Liver (tissue), 9 donors: ENCODE results near the gene ASAP2. TPM values are rescaled to one million over a fixed set of nuclear protein-coding genes. Genes with fewer than 3 reads are reported as not detected.

Source experiments
- DNase-seq: peaks from one replicate; pipeline ENCODE4 v3.0.0-alpha.2; 2017; ENCODE audit warnings: low spot score
- H3K27ac ChIP-seq, 2 donors: one replicate each; pipeline ENCODE4 v1.7.0; 2013; ENCODE audit warnings: inconsistent platforms in 2 of 2, low read length in 2 of 2, control low read depth in 1 of 2, low read depth in 1 of 2, mild to moderate bottlenecking in 1 of 2
- H3K27me3 ChIP-seq, 4 donors: one replicate each; pipeline versions ENCODE4 v1.6.1 to v1.7.0; 2013; ENCODE audit warnings: low read length in 3 of 4, inconsistent platforms in 1 of 4, mild to moderate bottlenecking in 1 of 4, moderate library complexity in 1 of 4; ENCODE audit not compliant: control insufficient read depth in 4 of 4, insufficient read depth in 4 of 4
- H3K36me3 ChIP-seq, 4 donors: one replicate each; pipeline versions ENCODE4 v1.6.1 to v1.7.0; 2013; ENCODE audit warnings: low read length in 3 of 4, mild to moderate bottlenecking in 3 of 4, low read depth in 1 of 4, moderate library complexity in 1 of 4; ENCODE audit not compliant: control insufficient read depth in 4 of 4, insufficient read depth in 3 of 4
- H3K4me1 ChIP-seq, 4 donors: one replicate each; pipeline versions ENCODE4 v1.6.1 to v1.7.0; 2013; ENCODE audit warnings: low read length in 3 of 4, mild to moderate bottlenecking in 3 of 4, moderate library complexity in 1 of 4; ENCODE audit not compliant: control insufficient read depth in 4 of 4, insufficient read depth in 4 of 4
- H3K4me3 ChIP-seq, 3 donors: one replicate each; pipeline versions ENCODE4 v1.6.1 to v1.7.0; 2013; ENCODE audit warnings: low read length in 3 of 3, control low read depth in 1 of 3, low read depth in 1 of 3, mild to moderate bottlenecking in 1 of 3
- H3K9ac ChIP-seq, 2 donors: one replicate each; pipeline ENCODE4 v1.7.0; 2013; ENCODE audit warnings: low read length in 2 of 2, mild to moderate bottlenecking in 2 of 2, moderate library complexity in 2 of 2, control low read depth in 1 of 2, low read depth in 1 of 2
- H3K9me3 ChIP-seq, 4 donors: one replicate each; pipeline versions ENCODE4 v1.6.1 to v1.7.0; 2013; ENCODE audit warnings: low read length in 3 of 4; ENCODE audit not compliant: control insufficient read depth in 4 of 4
- ATF3 ChIP-seq: IDR thresholded peaks from 2 replicates; pipeline ENCODE4 v1.6.1; 2016; ENCODE audit warnings: antibody characterized with exemption
- CTCF ChIP-seq: fragments of 150-350 bp; IDR thresholded peaks from 2 replicates; pipeline ENCODE4 v1.5.1; 2017; ENCODE audit warnings: improper control_type of control experiment, low read depth, low read length; ENCODE audit not compliant: missing input control
- EGR1 ChIP-seq, 2 donors: IDR thresholded peaks; 2 replicates each; pipeline ENCODE4 v1.6.1; 2016 to 2018; ENCODE audit warnings: antibody characterized with exemption in 2 of 2, low read depth in 2 of 2
- FOXA1 ChIP-seq: IDR thresholded peaks from 2 replicates; pipeline ENCODE4 v1.6.1; 2016; ENCODE audit warnings: antibody characterized with exemption
- FOXA2 ChIP-seq: IDR thresholded peaks from 2 replicates; pipeline ENCODE4 v1.6.1; 2016; ENCODE audit warnings: antibody characterized with exemption
- GABPA ChIP-seq, 2 donors: IDR thresholded peaks in 1 of 2; conservative IDR thresholded peaks in 1 of 2; 2 replicates each; pipeline ENCODE4 v1.6.1; 2016; ENCODE audit warnings: antibody characterized with exemption in 2 of 2, mild to moderate bottlenecking in 1 of 2, moderate library complexity in 1 of 2
- HNF4A ChIP-seq, 2 donors: conservative IDR thresholded peaks; 2 replicates each; pipeline ENCODE4 v1.6.1; 2016; ENCODE audit warnings: antibody characterized with exemption in 2 of 2, mild to moderate bottlenecking in 2 of 2
- HNF4G ChIP-seq: IDR thresholded peaks from 2 replicates; pipeline ENCODE4 v1.6.1; 2016; ENCODE audit warnings: antibody characterized with exemption
- JUND ChIP-seq, 2 donors: IDR thresholded peaks; 2 replicates each; pipeline ENCODE4 v1.6.1; 2016; ENCODE audit warnings: antibody characterized with exemption in 2 of 2
- MAX ChIP-seq: IDR thresholded peaks from 2 replicates; pipeline ENCODE4 v1.6.1; 2016; ENCODE audit warnings: antibody characterized with exemption
- NR2F2 ChIP-seq: IDR thresholded peaks from 2 replicates; pipeline ENCODE4 v1.6.1; 2016; ENCODE audit warnings: antibody characterized with exemption
- RAD21 ChIP-seq, 2 donors: IDR thresholded peaks; 2 replicates each; pipeline ENCODE4 v1.6.1; 2016; ENCODE audit warnings: antibody characterized with exemption in 2 of 2, mild to moderate bottlenecking in 2 of 2
- RXRA ChIP-seq, 2 donors: IDR thresholded peaks; 2 replicates each; pipeline ENCODE4 v1.6.1; 2017 to 2018; ENCODE audit warnings: antibody characterized with exemption in 2 of 2, mild to moderate bottlenecking in 1 of 2
- SP1 ChIP-seq: IDR thresholded peaks from 2 replicates; pipeline ENCODE4 v1.6.1; 2018; ENCODE audit warnings: antibody characterized with exemption, mild to moderate bottlenecking
- TAF1 ChIP-seq: conservative IDR thresholded peaks from 2 replicates; pipeline ENCODE4 v1.6.1; 2016; ENCODE audit warnings: antibody characterized with exemption, mild to moderate bottlenecking
- YY1 ChIP-seq: IDR thresholded peaks from 2 replicates; pipeline ENCODE4 v1.6.1; 2016; ENCODE audit warnings: antibody characterized with exemption, mild to moderate bottlenecking
- WGBS: extraction: QIAGEN DNeasy Blood & Tissue Kit; methylation state at CpG from one replicate; pipeline ENCODE4 v1.1.7; 2013; 5-methylcytosine and 5-hydroxymethylcytosine counted together
- polyA plus RNA-seq, 2 donors: library from polyadenylated mRNA; stranded (reverse) in 1 of 2; unstranded in 1 of 2; fragments of 200-250 nt in 1 of 2; fragments of >200 nt in 1 of 2; fragmentation: Nextera tagmentation in 1 of 2; extraction: Ambion mirVana in 1 of 2; gene quantifications; one replicate each; pipeline versions ENCODE4 v1.2.1 to v1.2.3, GENCODE V29; 2013 to 2015
- total RNA-seq, 2 donors: library from RNA; depleted of rRNA; stranded (reverse); fragments of >200 nt; gene quantifications; one replicate each; pipeline ENCODE4 v1.2.3, GENCODE V29; 2014
- TF ChIP-seq, protein P1 (sequence below): IDR thresholded peaks from 2 replicates; pipeline ENCODE4 v1.6.1; 2016; ENCODE audit warnings: antibody characterized with exemption, mild to moderate bottlenecking
- TF ChIP-seq, protein P2 (sequence below): IDR thresholded peaks from 2 replicates; pipeline ENCODE4 v1.6.1; 2016; ENCODE audit warnings: antibody characterized with exemption
- donor health status: healthy.
- donor health status: healthy.
- donor health status: healthy.
- donor health status: healthy.
- donor health status: healthy.

ASAP2 gene
- total and polyA plus RNA-seq, 4 donors: 0.36 to 5.9 (median 2.6) TPM

GRCh38 chr2:9237831-9238230 lies 31.2 kb downstream of the ASAP2 start:
- DNase-seq: no peak
- Histone ChIP-seq H3K27me3 (no peaks in the 10 kb centered on the region), H3K9ac (no peak overlapping the region), H3K27ac (no peak overlapping the region), H3K4me1 (no peaks in the 10 kb centered on the region), H3K4me3 (no peak overlapping the region), H3K9me3 (no peaks in the 10 kb centered on the region), H3K36me3 (no peaks in the 10 kb centered on the region)
- TF ChIP-seq JUND (IDR thresholded peaks at IDR 0.05) (no peak), FOXA2 (no peak), NR2F2 (no peak), YY1 (no peak)
- TF ChIP-seq, protein P1, sequence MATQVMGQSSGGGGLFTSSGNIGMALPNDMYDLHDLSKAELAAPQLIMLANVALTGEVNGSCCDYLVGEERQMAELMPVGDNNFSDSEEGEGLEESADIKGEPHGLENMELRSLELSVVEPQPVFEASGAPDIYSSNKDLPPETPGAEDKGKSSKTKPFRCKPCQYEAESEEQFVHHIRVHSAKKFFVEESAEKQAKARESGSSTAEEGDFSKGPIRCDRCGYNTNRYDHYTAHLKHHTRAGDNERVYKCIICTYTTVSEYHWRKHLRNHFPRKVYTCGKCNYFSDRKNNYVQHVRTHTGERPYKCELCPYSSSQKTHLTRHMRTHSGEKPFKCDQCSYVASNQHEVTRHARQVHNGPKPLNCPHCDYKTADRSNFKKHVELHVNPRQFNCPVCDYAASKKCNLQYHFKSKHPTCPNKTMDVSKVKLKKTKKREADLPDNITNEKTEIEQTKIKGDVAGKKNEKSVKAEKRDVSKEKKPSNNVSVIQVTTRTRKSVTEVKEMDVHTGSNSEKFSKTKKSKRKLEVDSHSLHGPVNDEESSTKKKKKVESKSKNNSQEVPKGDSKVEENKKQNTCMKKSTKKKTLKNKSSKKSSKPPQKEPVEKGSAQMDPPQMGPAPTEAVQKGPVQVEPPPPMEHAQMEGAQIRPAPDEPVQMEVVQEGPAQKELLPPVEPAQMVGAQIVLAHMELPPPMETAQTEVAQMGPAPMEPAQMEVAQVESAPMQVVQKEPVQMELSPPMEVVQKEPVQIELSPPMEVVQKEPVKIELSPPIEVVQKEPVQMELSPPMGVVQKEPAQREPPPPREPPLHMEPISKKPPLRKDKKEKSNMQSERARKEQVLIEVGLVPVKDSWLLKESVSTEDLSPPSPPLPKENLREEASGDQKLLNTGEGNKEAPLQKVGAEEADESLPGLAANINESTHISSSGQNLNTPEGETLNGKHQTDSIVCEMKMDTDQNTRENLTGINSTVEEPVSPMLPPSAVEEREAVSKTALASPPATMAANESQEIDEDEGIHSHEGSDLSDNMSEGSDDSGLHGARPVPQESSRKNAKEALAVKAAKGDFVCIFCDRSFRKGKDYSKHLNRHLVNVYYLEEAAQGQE: no peak
- 94% methylated on average over 5 of the region's 5 CpGs for WGBS

- no peak overlapping the region for H3K9ac ChIP-seq
- no peak for DNase-seq
Measured at GRCh38 chr2:9238591-9239326, 32.1 kb downstream of the ASAP2 start.

More at GRCh38 chr2:9238591-9239326, 32.1 kb downstream of the ASAP2 start:
- Histone ChIP-seq H3K4me1 (no peaks in the 10 kb centered on the region), H3K9me3 (no peaks in the 10 kb centered on the region), H3K36me3 (no peaks in the 10 kb centered on the region), H3K27ac (no peak overlapping the region), H3K27me3 (no peaks in the 10 kb centered on the region), H3K4me3 (no peak overlapping the region)
- WGBS: 91% methylated on average over 7 of the region's 7 CpGs
- no peak for TF ChIP-seq GABPA (IDR thresholded peaks at IDR 0.05 in 1 of 2, conservative IDR thresholded peaks at IDR 0.05 in 1 of 2)
- TF ChIP-seq, protein P2, sequence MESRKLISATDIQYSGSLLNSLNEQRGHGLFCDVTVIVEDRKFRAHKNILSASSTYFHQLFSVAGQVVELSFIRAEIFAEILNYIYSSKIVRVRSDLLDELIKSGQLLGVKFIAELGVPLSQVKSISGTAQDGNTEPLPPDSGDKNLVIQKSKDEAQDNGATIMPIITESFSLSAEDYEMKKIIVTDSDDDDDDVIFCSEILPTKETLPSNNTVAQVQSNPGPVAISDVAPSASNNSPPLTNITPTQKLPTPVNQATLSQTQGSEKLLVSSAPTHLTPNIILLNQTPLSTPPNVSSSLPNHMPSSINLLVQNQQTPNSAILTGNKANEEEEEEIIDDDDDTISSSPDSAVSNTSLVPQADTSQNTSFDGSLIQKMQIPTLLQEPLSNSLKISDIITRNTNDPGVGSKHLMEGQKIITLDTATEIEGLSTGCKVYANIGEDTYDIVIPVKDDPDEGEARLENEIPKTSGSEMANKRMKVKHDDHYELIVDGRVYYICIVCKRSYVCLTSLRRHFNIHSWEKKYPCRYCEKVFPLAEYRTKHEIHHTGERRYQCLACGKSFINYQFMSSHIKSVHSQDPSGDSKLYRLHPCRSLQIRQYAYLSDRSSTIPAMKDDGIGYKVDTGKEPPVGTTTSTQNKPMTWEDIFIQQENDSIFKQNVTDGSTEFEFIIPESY: no peak
- no peak for TF ChIP-seq CTCF
- TF ChIP-seq HNF4G: no peak
- TF ChIP-seq RXRA (IDR thresholded peaks at IDR 0.05): no peak
- no peak for TF ChIP-seq RAD21 (IDR thresholded peaks at IDR 0.05)
- no peak for TF ChIP-seq JUND (IDR thresholded peaks at IDR 0.05)
- TF ChIP-seq ATF3: no peak
- no peak for TF ChIP-seq SP1
- TF ChIP-seq MAX: no peak
- TF ChIP-seq FOXA1: no peak
- no peak for TF ChIP-seq EGR1 (IDR thresholded peaks at IDR 0.05; ENCODE audit: low read depth in 2 of 2)
- TF ChIP-seq NR2F2: no peak
- no peak for TF ChIP-seq YY1
- no peak for TF ChIP-seq FOXA2
- no peak for TF ChIP-seq HNF4A (conservative IDR thresholded peaks at IDR 0.05)
- TF ChIP-seq, protein P1: no peak
- no peak for TF ChIP-seq TAF1
